PFSK-1 (cell line): Measurements from ENCODE around the gene LTBP1.

ENCODE experiments used
- FOXP2 ChIP-seq: optimal IDR thresholded peaks from 2 replicates; pipeline ENCODE3; 2011; ENCODE audit warnings: borderline replicate concordance, control low read depth, inconsistent platforms; ENCODE audit not compliant: insufficient read depth; ENCODE audit errors: extremely low read length, extremely low read depth
- POLR2AphosphoS5 ChIP-seq: IDR thresholded peaks from 2 replicates; pipeline ENCODE4 v1.6.1; 2012; ENCODE audit warnings: low read depth, mild to moderate bottlenecking, control low read depth, low read length, moderate library complexity
- SIN3A ChIP-seq: IDR thresholded peaks from 2 replicates; pipeline ENCODE4 v1.6.1; 2012; ENCODE audit warnings: mild to moderate bottlenecking, low read length, moderate library complexity, borderline replicate concordance; ENCODE audit not compliant: insufficient read depth
- TAF1 ChIP-seq: IDR thresholded peaks from 2 replicates; pipeline ENCODE4 v1.6.1; 2012; ENCODE audit warnings: low read length, control low read depth, borderline replicate concordance; ENCODE audit not compliant: insufficient read depth
- TF ChIP-seq, protein P1 (sequence below), 2 experiments: IDR thresholded peaks; 2 replicates each; pipeline versions ENCODE4 v1.6.1 to v1.8.0; 2011 to 2012; ENCODE audit warnings: low read depth in 2 of 2, low read length in 2 of 2, control low read depth in 1 of 2, inconsistent platforms in 1 of 2, mild to moderate bottlenecking in 1 of 2, moderate library complexity in 1 of 2; ENCODE audit not compliant: insufficient read depth in 1 of 2

Gene LTBP1

DNA sequence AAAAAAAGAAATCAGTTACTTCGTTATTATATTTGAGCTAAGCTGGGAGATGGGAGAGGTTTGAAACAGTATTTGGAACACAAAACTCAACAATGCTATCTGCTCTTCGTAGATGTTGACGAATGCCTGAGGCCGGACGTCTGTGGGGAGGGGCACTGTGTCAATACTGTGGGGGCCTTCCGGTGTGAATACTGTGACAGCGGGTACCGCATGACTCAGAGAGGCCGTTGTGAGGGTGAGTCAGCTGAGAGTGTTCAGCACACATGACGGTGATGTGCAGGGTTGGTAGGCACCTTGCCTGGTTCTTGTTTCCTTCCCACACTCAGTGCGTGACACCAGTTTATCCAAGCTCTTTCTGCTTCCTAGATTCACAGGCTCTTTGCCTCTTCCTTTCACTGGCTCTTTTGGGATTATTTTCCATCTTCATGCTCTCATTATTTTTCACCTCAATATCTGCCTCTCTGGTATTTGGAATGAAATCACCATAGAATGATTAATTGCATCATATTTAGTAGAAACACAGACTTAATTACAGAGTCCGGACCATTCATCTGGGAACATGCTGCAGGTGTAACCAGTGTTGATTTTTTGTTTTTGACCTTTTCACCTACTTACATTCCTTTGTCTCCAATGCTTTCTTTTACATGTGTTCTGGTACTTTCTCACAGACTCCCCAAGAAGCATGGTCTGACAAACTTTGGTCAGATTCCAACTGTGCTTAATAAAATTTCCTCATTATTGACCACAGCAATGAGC lies 329.1 kb downstream of the LTBP1 start:
- TF ChIP-seq, protein P1, sequence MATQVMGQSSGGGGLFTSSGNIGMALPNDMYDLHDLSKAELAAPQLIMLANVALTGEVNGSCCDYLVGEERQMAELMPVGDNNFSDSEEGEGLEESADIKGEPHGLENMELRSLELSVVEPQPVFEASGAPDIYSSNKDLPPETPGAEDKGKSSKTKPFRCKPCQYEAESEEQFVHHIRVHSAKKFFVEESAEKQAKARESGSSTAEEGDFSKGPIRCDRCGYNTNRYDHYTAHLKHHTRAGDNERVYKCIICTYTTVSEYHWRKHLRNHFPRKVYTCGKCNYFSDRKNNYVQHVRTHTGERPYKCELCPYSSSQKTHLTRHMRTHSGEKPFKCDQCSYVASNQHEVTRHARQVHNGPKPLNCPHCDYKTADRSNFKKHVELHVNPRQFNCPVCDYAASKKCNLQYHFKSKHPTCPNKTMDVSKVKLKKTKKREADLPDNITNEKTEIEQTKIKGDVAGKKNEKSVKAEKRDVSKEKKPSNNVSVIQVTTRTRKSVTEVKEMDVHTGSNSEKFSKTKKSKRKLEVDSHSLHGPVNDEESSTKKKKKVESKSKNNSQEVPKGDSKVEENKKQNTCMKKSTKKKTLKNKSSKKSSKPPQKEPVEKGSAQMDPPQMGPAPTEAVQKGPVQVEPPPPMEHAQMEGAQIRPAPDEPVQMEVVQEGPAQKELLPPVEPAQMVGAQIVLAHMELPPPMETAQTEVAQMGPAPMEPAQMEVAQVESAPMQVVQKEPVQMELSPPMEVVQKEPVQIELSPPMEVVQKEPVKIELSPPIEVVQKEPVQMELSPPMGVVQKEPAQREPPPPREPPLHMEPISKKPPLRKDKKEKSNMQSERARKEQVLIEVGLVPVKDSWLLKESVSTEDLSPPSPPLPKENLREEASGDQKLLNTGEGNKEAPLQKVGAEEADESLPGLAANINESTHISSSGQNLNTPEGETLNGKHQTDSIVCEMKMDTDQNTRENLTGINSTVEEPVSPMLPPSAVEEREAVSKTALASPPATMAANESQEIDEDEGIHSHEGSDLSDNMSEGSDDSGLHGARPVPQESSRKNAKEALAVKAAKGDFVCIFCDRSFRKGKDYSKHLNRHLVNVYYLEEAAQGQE (IDR thresholded peaks at IDR 0.05; ENCODE audit: insufficient read depth in 1 of 2, low read depth in 2 of 2, low read length in 2 of 2), result no peak
- TF ChIP-seq POLR2AphosphoS5 (no peak), SIN3A (no peak), FOXP2 (peak; percentile 97), TAF1 (no peak)

DNA sequence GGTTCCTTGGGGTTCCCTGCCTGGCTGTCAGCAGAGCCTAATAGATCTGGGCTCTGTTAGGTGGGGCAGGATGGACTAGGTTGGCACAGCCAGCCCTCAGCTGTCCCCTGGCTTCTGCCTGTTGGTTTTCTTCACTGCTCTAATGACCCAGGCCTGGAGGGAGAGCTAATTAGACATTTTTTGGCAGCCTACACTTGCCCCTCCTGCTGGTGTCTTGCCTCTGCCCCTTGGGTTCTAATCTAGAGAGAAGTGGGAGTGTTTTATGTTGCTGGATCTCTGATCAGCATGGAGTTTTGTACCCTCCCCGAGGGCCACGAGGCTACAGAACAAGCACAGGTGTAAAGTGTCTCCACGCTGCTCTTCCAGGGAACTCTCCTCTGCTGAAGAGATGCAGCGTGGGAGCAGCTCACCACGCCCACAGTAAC lies 330.3 kb downstream of the LTBP1 start:
- TF ChIP-seq, protein P1 (IDR thresholded peaks at IDR 0.05; ENCODE audit: insufficient read depth in 1 of 2, low read depth in 2 of 2, low read length in 2 of 2), result no peak
- no peak for TF ChIP-seq POLR2AphosphoS5
- TF ChIP-seq FOXP2, result no peak
- no peak for TF ChIP-seq SIN3A
- no peak for TF ChIP-seq TAF1

DNA sequence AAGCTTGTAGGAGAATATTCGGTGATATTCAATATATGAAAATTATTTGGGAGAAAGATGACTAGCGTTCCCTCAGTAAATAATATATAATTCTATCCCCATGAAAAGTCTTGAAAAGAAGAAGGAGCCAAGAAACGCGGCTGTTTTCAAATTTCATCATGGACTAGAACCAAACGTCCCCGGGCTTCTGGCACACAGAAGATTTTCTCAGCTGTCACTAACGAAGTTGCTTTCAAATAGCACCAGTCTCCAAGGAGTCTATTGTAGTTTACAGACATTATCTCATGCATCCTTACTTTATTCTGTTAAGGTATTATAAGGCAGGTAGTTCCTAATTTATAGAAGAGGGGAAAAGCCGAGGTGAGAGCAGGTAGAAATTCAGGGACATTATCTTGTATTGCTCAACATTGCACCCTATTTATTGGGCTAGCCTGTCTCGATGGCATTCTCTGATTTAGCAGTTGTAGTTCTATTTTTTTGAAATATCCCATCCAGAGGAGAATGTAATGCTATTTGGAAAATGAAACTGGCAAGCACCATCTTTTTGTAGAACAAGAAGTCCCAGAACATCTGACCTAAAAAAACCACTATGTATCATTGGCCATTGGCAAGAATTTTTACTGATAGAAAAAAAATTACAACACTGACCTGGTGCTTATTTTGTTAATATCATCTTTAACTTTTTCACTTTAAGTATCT lies 331.6 kb downstream of the LTBP1 start:
- no peak for TF ChIP-seq TAF1
- TF ChIP-seq, protein P1 (IDR thresholded peaks at IDR 0.05; ENCODE audit: insufficient read depth in 1 of 2, low read depth in 2 of 2, low read length in 2 of 2), result no peak
- no peak for TF ChIP-seq SIN3A
- TF ChIP-seq POLR2AphosphoS5, result no peak
- no peak for TF ChIP-seq FOXP2

DNA sequence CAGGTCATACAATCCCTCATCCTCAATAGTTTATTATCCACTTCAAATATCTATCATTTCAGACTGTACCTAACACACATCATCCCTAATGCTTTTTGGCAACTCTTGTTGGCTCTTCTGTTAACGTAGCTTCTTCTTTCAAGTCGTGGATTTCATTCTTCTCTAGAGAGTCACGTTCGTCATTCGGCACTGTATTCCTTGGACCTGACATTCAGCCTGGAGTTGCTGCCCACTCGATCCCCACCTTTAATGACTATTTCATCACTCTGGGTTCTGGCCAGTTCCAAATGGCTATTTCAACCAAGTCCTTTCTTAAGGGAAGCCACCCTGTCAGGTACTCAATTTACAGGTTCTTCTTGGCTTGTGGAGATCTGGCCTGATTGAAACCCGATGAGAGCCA lies 337.5 kb downstream of the LTBP1 start:
- TF ChIP-seq POLR2AphosphoS5 (no peak), SIN3A (no peak), TAF1 (no peak), FOXP2 (no peak)
- TF ChIP-seq, protein P1 (IDR thresholded peaks at IDR 0.05; ENCODE audit: insufficient read depth in 1 of 2, low read depth in 2 of 2, low read length in 2 of 2), result no peak
